ENCODE data around the gene TCF12.

TCF12 gene

DNA sequence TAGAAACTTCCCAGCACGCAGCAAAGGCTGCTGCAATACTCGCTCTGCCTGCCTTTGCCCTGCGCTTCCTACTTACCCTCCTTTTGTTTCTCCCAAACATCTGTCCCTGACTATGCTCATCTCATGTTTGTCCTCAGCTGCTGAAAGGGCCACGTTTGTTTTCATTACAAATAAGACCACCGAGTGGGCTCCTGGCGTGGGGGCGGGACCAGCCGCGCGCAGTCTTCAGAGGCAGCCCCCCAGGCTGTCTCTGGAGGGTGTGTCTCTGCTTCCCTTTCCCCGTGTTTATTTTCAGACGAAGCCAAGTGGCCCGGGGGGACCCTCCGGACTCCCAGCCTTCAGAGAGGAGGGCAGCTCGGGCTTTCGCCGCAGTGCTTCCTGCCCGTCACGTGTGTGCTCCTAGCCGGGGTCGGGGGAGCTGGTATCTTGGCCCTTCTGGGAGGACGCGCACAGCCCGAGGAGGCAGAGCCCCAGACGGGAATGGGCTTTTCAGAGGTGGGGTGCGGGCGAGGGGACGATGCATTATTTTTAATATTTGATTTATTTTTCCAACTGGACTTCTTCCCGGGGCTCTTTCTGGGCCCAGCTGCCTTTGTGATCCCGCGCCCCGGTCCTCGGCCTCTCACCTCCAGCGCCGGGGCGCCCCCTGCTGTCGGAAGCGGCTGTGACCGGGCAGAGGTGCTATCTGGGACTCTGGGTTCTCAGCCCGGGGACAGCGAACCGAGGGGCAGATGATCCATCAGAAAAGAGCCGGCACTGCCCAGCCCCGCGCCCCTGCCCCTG, 387.9 kb downstream of the TCF12 start:
- peak; percentile 91 for DNase-seq

- DNase-seq, result peak; percentile 66
Observed at GRCh38 chr15:57306944-57307411, 388.5 kb downstream of the TCF12 start.

DNA sequence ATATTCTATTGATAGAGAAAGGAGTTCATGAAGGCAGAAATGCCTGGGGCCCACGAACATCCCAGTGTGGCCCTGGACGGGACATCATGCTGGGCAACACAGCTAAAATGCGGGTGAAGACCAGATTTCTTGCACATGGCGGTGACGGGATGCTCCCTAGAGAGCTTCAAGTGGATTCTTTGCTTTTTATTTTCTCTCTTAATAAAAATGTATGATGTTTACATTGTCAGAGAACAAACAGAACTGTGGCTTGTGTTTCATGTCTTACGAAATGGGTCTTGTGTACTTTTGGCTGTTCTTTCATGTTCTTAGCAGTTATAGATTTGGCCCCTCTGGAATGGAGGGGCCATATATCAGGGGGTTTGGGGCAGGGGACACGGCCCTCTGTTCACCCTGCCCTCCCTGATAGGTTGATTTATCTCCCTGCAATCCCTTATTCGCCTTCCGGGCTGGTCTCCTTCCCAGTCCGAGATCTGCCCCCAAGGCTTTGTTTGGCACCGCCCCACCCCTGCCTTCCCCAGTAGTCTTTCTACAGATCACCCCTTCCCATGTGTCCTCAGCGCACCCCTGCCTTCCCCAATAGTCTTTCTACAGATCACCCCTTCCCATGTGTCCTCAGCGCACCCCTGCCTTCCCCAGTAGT, 389.2 kb downstream of the TCF12 start:
- DNase-seq, result peak; percentile 20

DNA sequence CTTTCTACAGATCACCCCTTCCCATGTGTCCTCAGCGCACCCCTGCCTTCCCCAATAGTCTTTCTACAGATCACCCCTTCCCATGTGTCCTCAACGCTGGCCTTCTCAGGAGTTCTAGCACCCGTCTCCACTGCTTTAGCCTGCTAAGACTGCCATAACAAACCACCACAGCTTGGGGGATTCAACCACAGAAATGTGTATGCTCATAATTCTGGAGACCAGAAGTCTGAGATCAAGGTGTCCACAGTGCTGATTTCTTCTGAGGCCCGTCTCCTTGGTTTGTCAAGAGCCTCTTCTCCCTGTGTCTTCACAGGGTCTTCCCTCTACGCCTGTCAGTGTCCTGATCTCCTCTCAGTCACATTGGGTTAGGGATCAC, 389.7 kb downstream of the TCF12 start:
- DNase-seq, result no peak

DNA sequence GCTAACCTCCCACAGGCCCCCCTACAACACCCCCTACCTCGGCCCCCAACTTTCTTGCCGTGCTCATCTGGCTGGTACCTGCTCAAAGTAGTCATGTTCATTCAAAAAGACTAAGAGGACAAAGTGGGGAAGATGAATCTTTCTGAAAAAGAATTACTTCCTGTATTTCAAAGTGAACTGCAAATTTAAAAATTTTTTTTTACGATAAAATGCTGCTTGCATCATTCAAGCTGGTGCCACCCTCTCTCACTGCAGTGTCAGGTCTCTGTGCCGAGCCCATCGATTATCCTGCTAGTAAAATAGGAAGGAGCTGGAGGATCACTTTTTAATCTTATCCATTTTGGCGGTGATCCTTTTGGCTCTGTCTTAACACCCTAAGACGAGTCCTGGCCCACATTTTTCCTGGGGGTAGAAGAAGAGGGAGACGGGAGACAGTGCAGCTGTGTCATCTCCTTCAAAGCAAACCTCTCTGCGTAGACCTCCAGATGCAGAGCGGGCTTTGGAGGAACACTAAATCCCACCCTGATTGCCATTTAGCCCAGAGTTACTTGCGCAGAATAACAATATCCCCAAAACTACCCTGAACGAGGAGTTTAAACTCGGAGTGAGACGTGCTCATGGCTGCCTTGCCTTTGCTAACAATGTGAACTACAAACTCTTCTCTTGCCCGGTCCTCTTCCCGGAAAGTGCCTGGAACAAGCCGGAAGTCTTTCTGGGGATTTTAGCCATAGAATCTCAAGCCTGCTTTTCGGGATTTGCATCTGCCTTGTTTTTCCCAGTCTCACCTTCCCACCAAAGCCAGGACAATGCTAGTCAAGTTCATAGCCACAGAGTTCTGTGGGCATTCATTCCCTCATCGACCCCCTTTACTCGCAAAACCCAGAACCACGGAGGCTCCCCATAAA, 391.7 kb downstream of the TCF12 start:
- DNase-seq, result no peak

GRCh38 chr15:57310876-57311275, 392.4 kb downstream of the TCF12 start:
- no peak for DNase-seq

DNA sequence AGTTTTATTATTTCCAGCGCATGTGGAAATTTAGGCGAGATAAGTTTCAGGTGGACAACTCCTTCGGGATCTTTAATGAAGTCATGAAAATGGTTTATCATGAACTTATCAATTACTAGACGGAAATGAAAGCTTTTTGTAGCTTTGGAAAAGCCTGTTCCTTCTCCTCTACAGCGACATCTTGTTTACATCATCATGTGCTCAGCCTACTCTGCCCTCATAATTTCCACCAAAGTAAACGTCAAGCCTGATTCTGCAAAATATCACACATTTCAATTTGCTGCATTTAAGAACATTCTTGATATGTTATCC, 393.5 kb downstream of the TCF12 start:
- no peak for DNase-seq

GRCh38 chr15:57312318-57313133, 394.1 kb downstream of the TCF12 start:
- DNase-seq, result no peak

DNA sequence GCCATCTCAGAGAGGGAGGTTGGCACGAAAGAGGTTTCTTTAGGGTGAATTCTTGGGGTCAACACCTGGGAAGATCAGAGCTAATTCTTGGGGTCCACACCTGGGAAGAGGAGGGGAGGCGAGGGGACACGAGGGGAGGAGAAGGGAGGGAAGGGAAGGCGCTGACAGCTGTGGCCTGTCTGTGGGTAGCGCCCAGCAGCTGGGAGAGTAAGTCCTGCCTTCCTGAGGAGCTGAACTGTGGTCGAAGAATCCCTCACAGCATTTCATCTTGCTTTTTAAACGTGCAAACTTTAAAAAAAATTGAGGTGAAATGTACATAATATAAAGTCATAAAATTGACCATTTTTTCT, 394.7 kb downstream of the TCF12 start:
- DNase-seq, result no peak

GRCh38 chr15:57314221-57314620, 395.8 kb downstream of the TCF12 start:
- DNase-seq, result no peak

GRCh38 chr15:57316451-57316850, 398.0 kb downstream of the TCF12 start:
- no peak for DNase-seq

DNA sequence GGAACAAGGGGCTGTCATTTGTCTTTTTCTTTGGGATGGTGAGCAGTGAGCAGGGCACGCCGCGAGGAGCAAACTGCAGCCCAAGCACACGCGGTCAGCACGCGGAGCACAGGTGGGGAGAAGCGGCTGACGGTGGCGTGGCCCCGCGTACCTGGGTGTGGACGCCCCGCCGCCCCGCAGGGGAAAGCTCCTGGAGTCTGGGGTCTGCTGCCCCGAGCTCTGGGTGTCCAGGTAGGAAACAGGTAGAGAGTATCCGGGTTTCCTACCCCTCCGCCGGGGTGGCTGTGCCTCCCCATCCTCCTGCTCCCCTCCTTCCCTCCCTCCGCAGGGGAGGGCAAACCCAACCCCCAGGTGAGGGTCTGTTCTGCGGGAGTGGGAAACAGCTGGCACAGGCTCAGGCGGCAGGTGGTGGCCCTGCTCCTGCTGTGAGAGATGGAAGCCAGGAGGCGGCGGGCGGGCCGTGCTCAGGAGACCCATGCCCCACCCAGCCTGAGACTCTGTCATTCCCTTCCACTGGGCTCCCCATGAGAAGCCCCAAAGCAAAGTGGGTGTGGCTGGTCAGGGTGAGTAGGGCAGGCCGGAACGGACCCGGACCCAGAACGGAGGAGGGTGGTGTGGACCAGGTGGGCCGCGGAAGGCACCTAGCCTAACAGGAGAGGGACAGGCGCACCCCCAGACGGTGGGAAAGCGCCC, 400.9 kb downstream of the TCF12 start:
- no peak for DNase-seq

DNA sequence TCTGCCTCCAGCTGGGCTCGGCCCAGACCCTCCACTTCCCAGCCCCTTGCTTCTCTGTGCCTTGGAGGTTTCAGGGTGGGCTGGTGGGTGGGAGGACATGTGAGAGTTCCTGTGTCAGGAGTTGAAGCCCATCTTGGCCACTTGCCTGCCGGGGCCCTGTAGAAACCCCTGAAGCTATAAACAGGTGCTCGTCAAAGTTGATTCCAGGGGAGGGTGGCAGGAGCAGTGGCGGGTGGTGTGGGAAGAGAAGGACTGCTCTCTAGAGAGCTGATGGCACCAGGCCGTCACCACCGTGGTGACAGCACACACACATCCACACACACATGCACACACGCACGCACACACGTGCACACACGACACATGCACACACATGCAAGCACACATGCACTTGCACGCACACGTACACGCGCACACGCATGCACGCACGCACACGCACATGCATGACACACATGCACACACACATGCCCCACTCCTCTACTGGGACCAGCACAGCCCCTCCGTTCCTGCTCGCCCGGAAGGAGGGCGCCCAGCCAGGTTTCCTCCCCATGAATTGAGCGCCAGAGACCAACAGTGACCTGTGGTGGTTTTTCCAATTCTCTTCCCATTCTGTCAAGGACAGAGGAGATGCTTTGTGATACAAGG, 401.6 kb downstream of the TCF12 start:
- no peak for DNase-seq

DNA sequence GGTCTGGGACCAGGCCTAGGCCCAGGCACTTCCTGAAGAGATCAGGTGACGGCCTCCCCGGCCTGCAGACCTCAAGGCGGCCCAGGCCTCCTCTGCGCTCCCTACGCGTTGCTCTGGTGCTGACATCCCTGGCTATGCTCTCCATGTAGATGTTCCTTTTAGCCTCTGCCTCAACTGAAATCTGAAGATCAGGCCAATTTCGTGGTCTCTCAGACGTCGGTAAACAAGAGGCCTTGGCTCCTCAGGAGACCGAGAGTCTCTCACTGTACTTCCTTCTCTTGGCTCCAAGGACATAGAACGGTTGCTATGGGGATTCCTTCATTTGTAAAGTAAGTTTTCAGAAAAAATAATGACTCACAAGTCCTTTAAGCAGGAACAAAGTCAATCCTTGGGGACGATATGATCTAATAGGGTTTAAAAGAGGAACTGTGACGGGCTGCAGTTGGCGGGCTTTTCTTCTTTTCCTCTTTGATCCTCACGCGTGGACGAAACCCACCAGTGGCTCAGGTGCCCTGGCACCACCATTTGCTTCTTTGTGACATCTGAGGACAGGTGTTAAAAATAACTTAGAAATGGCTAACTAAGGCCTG, 402.3 kb downstream of the TCF12 start:
- no peak for DNase-seq

- DNase-seq, result no peak
Observed at GRCh38 chr15:57321485-57321884, 403.0 kb downstream of the TCF12 start.

GRCh38 chr15:57321973-57322601, 403.6 kb downstream of the TCF12 start:
- DNase-seq, result peak; percentile 94

- DNase-seq, result no peak
Observed at GRCh38 chr15:57322602-57323250, 404.3 kb downstream of the TCF12 start.

DNA sequence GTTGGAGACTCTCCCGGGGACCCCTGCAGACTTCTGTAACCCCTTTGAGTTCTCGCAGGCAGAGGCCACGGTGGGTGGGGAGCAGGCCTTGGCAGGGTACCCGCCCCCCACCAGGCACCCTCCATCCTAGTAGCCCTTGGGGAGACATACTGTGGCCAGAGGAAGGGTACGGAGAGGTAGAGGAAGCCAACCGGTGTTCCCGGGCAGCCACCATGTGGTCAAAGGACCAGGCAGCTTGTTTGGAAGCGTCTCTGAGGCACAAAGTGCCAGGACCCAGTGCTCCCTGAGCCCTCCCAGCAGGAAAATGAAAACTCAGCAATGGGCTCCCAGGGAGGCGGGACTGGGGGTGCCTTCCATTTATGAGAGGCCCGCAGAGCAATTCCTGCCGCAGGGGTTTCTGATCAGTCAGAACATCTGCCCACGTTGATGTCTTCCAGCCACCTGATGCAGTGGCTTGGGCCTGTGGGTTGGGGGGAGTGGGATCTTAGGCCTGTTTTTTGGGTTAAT, 404.9 kb downstream of the TCF12 start:
- DNase-seq, result no peak

DNA sequence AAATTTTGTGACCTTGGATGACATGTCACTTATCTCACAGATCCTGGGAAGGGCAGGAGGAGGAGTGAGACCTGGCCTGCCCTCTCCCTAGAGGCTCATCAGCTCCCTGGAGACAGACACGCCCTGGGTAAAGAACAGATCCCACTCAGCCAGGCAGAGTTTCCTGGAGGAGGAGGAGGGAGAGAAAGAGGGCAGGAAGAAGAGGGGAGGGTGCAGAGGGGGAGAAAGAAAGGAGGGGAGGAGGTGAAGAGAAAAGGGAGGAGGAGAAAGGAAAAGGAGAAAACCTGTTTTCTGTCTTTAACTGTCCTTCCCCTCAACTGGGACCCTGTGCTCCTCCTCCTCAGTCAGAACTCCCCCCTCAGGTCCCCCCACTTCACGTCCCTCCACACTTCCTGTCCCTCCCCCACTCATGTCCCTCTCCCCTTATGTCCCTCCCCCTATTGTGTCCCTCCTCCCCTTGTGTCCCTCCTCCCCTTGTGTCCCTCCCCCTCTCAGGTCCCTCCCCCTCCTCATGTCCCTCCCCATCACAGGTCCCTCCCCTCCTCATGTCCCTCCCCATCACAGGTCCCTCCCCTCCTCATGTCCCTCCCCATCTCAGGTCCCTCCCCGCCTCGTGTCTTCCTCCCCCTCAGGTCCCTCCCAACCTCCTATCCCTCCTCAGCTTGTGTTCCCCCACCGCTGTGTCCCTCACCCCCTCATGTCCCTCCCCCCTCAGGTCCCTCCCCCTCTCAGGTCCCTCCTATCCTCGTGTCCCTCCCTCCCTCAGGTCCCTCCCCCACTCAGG, 405.6 kb downstream of the TCF12 start:
- DNase-seq, result peak; percentile 51
